Stimulated activated effector memory CD8-positive, alpha-beta T cell treated with anti-CD3 and anti-CD28 coated beads, Interleukin-12 subunit alpha, Interleukin-12 subunit beta, amount 100 ng/mL, for 72 hours (primary cell): Measurements from ENCODE around the gene MRGPRX1.
"Not testable (repeated sequence)": the region's sequence is repeated elsewhere in the genome, so short reads cannot be mapped to it uniquely, and the experiment has no call there.

Experiments used
- ATAC-seq: fragments of 150-1000 bp; cut with Tn5 transposase; 2 replicates; pipeline ENCODE4 v1.10.0; 2021
- DNase-seq, 2 donors: peaks; one replicate each; pipeline ENCODE4 v3.0.0; 2021 to 2022; ENCODE audit warnings: low spot score in 2 of 2
- H3K27ac Mint-ChIP-seq: one replicate; pipeline ENCODE4 v1.8.0; 2022; ENCODE audit warnings: mild to moderate bottlenecking, mixed read lengths
- H3K36me3 Mint-ChIP-seq: one replicate; pipeline ENCODE4 v1.8.0; 2022; ENCODE audit warnings: mild to moderate bottlenecking, mixed read lengths
- H3K4me1 Mint-ChIP-seq: one replicate; pipeline ENCODE4 v1.8.0; 2022; ENCODE audit warnings: mixed read lengths
- H3K4me3 Mint-ChIP-seq: one replicate; pipeline ENCODE4 v1.8.0; 2022; ENCODE audit warnings: mild to moderate bottlenecking, mixed read lengths
- H3K9me3 Mint-ChIP-seq: one replicate; pipeline ENCODE4 v1.8.0; 2022; ENCODE audit warnings: mixed read lengths

MRGPRX1 gene

GRCh38 chr11:18939314-18939713 is at the start of gene MRGPRX1:
Gene MRGPRX1, minus strand, starts transcription at chr11:18939414. Its CDS starts 4,630 bp downstream, at chr11:18934784.
- ATAC-seq (no peak), DNase-seq (no peak)
- Mint-ChIP-seq H3K27ac (no peak within 1 kb of the TSS), H3K4me1 (no peaks in the 10 kb centered on the region), H3K36me3 (no peaks in the 10 kb centered on the region), H3K4me3 (no peak within 1 kb of the TSS), H3K9me3 (no peaks in the 10 kb centered on the region)

- no peaks in the 10 kb centered on the region for H3K4me1 Mint-ChIP-seq
- H3K36me3 Mint-ChIP-seq: no peaks in the 10 kb centered on the region
- H3K9me3 Mint-ChIP-seq: no peaks in the 10 kb centered on the region
- no peak for DNase-seq
- no peak for ATAC-seq
- no peak overlapping the region for H3K4me3 Mint-ChIP-seq
- H3K27ac Mint-ChIP-seq: no peak overlapping the region
These were observed 48.4 kb upstream of the MRGPRX1 start for GRCh38 chr11:18987454-18988231.

GRCh38 chr11:18986744-18987143 is 47.5 kb upstream of the MRGPRX1 start:
- no peak for ATAC-seq
- no peaks in the 10 kb centered on the region for H3K4me1 Mint-ChIP-seq
- H3K36me3 Mint-ChIP-seq: no peaks in the 10 kb centered on the region
- no peak overlapping the region for H3K27ac Mint-ChIP-seq
- H3K9me3 Mint-ChIP-seq: no peaks in the 10 kb centered on the region
- no peak overlapping the region for H3K4me3 Mint-ChIP-seq
- DNase-seq: no peak

- no peak for DNase-seq
- H3K4me1 Mint-ChIP-seq: no peaks in the 10 kb centered on the region
- no peak for ATAC-seq
- no peak overlapping the region for H3K27ac Mint-ChIP-seq
- no peak overlapping the region for H3K4me3 Mint-ChIP-seq
- no peaks in the 10 kb centered on the region for H3K9me3 Mint-ChIP-seq
- H3K36me3 Mint-ChIP-seq: no peaks in the 10 kb centered on the region
These were observed 42.7 kb upstream of the MRGPRX1 start for GRCh38 chr11:18981897-18982296.

- H3K4me3 Mint-ChIP-seq: no peak overlapping the region
- H3K4me1 Mint-ChIP-seq: no peaks in the 10 kb centered on the region
- no peaks in the 10 kb centered on the region for H3K36me3 Mint-ChIP-seq
These were observed 35.0 kb upstream of the MRGPRX1 start for GRCh38 chr11:18974192-18974591.

GRCh38 chr11:18972336-18972735 is 33.1 kb upstream of the MRGPRX1 start:
- ATAC-seq: no peak
- Mint-ChIP-seq H3K36me3 (no peaks in the 10 kb centered on the region), H3K27ac (no peak overlapping the region), H3K9me3 (no peaks in the 10 kb centered on the region), H3K4me3 (no peak overlapping the region), H3K4me1 (no peaks in the 10 kb centered on the region)
- DNase-seq: no peak

More at GRCh38 chr11:18974192-18974591, 35.0 kb upstream of the MRGPRX1 start:
- DNase-seq (no peak), ATAC-seq (no peak)
- no peaks in the 10 kb centered on the region for H3K9me3 Mint-ChIP-seq
- H3K27ac Mint-ChIP-seq: no peak overlapping the region

GRCh38 chr11:18969720-18970119 is 30.5 kb upstream of the MRGPRX1 start:
- H3K4me3 Mint-ChIP-seq: no peak overlapping the region

GRCh38 chr11:18958221-18958910 is 19.2 kb upstream of the MRGPRX1 start:
- Mint-ChIP-seq H3K4me3 (no peak overlapping the region), H3K27ac (no peak overlapping the region), H3K4me1 (no peaks in the 10 kb centered on the region), H3K9me3 (no peaks in the 10 kb centered on the region), H3K36me3 (no peaks in the 10 kb centered on the region)
- DNase-seq: no peak
- no peak for ATAC-seq

More at GRCh38 chr11:18969720-18970119, 30.5 kb upstream of the MRGPRX1 start:
- ATAC-seq: no peak
- Mint-ChIP-seq H3K9me3 (no peaks in the 10 kb centered on the region), H3K36me3 (no peaks in the 10 kb centered on the region), H3K4me1 (no peaks in the 10 kb centered on the region), H3K27ac (no peak overlapping the region)
- no peak for DNase-seq

GRCh38 chr11:18956630-18957029 is 17.4 kb upstream of the MRGPRX1 start:
- Mint-ChIP-seq H3K9me3 (no peaks in the 10 kb centered on the region), H3K27ac (no peak overlapping the region), H3K4me3 (no peak overlapping the region), H3K36me3 (no peaks in the 10 kb centered on the region), H3K4me1 (no peaks in the 10 kb centered on the region)
- no peak for ATAC-seq
- DNase-seq: no peak

GRCh38 chr11:18936002-18936673 is 3.1 kb downstream of the MRGPRX1 start:
- Mint-ChIP-seq H3K27ac (no peak overlapping the region), H3K4me3 (no peak overlapping the region), H3K36me3 (no peaks in the 10 kb centered on the region), H3K9me3 (no peaks in the 10 kb centered on the region), H3K4me1 (no peaks in the 10 kb centered on the region)
- DNase-seq: no peak
- no peak for ATAC-seq

GRCh38 chr11:18934195-18934814 is 4.9 kb downstream of the MRGPRX1 start:
- Mint-ChIP-seq H3K36me3 (no peaks in the 10 kb centered on the region), H3K27ac (no peak overlapping the region), H3K4me3 (no peak overlapping the region), H3K4me1 (no peaks in the 10 kb centered on the region), H3K9me3 (no peaks in the 10 kb centered on the region)
- DNase-seq: no peak
- peak; percentile 2 for ATAC-seq

- ATAC-seq: no peak
- H3K4me3 Mint-ChIP-seq: no peak overlapping the region
- H3K4me1 Mint-ChIP-seq: no peaks in the 10 kb centered on the region
- peaks cover 5% of the 10 kb centered on the region for H3K9me3 Mint-ChIP-seq
- H3K36me3 Mint-ChIP-seq: no peaks in the 10 kb centered on the region
- no peak for DNase-seq
- H3K27ac Mint-ChIP-seq: no peak overlapping the region
These were observed 11.5 kb downstream of the MRGPRX1 start for GRCh38 chr11:18927550-18928322.

GRCh38 chr11:18925426-18925825 is 13.8 kb downstream of the MRGPRX1 start:
- H3K4me1 Mint-ChIP-seq, DNase-seq, H3K9me3 Mint-ChIP-seq, H3K27ac Mint-ChIP-seq, H3K4me3 Mint-ChIP-seq, ATAC-seq, H3K36me3 Mint-ChIP-seq: not testable (repeated sequence)

GRCh38 chr11:18912883-18913282 is 26.3 kb downstream of the MRGPRX1 start:
- Mint-ChIP-seq H3K36me3 (no peaks in the 10 kb centered on the region), H3K4me3 (no peak overlapping the region), H3K27ac (no peak overlapping the region), H3K9me3 (no peaks in the 10 kb centered on the region), H3K4me1 (no peaks in the 10 kb centered on the region)
- no peak for DNase-seq
- ATAC-seq: no peak

GRCh38 chr11:18907391-18907790 is 31.8 kb downstream of the MRGPRX1 start:
- no peaks in the 10 kb centered on the region for H3K9me3 Mint-ChIP-seq
- no peak overlapping the region for H3K27ac Mint-ChIP-seq
- DNase-seq (no peak), ATAC-seq (no peak)
- H3K36me3 Mint-ChIP-seq: no peaks in the 10 kb centered on the region
- no peak overlapping the region for H3K4me3 Mint-ChIP-seq
- H3K4me1 Mint-ChIP-seq: no peaks in the 10 kb centered on the region
